A549 (cell line): ENCODE data around the gene ADGRG6.

Source experiments
- EP300 ChIP-seq, 2 experiments: fragments of >200 bp; sonication (Bioruptor Twin); formaldehyde crosslinking; IDR thresholded peaks; 2 replicates in 1 of 2; 3 replicates in 1 of 2; pipeline ENCODE4 v1.6.1; 2016 to 2017
- NFE2L2 ChIP-seq: fragments of 150-350 bp; conservative IDR thresholded peaks from 2 replicates; pipeline ENCODE4 v1.6.1; 2014; ENCODE audit warnings: low read length
- POLR2A ChIP-seq: IDR thresholded peaks from 2 replicates; pipeline ENCODE4 v1.6.1; 2012; ENCODE audit warnings: mild to moderate bottlenecking, low read length
- TF ChIP-seq, protein P1 (sequence below): fragments of 200-600 bp; sonication (generic); IDR thresholded peaks from 2 replicates; pipeline ENCODE4 v1.6.1; 2016; ENCODE audit warnings: antibody characterized with exemption, mild to moderate bottlenecking, moderate library complexity
- TF ChIP-seq, protein P2 (sequence below): fragments of >200 bp; sonication (Bioruptor Twin); formaldehyde crosslinking; IDR thresholded peaks from 3 replicates; pipeline ENCODE4 v1.5.1; 2016

DNA sequence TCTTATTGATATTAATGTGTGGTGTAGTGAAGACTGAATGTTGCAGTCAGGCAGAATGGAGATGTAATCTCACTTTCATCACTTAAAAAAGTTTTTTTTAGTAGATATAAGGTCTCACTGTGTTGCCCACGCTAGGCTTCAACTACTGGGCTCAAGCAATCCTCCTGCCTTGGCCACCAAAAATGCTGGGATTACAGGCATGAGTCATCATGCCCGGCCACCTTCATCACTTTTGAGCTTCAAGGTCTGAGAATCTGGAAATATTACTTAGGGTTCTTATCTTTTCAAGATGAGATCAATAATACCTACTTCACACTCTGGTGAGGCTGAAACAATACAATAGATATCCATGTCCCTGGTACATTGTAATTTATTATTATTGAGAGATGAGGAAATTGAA, 31.6 kb downstream of the ADGRG6 start:
- TF ChIP-seq NFE2L2 (no peak), EP300 (IDR thresholded peaks at IDR 0.05) (no peak), POLR2A (no peak)
- TF ChIP-seq, protein P1, sequence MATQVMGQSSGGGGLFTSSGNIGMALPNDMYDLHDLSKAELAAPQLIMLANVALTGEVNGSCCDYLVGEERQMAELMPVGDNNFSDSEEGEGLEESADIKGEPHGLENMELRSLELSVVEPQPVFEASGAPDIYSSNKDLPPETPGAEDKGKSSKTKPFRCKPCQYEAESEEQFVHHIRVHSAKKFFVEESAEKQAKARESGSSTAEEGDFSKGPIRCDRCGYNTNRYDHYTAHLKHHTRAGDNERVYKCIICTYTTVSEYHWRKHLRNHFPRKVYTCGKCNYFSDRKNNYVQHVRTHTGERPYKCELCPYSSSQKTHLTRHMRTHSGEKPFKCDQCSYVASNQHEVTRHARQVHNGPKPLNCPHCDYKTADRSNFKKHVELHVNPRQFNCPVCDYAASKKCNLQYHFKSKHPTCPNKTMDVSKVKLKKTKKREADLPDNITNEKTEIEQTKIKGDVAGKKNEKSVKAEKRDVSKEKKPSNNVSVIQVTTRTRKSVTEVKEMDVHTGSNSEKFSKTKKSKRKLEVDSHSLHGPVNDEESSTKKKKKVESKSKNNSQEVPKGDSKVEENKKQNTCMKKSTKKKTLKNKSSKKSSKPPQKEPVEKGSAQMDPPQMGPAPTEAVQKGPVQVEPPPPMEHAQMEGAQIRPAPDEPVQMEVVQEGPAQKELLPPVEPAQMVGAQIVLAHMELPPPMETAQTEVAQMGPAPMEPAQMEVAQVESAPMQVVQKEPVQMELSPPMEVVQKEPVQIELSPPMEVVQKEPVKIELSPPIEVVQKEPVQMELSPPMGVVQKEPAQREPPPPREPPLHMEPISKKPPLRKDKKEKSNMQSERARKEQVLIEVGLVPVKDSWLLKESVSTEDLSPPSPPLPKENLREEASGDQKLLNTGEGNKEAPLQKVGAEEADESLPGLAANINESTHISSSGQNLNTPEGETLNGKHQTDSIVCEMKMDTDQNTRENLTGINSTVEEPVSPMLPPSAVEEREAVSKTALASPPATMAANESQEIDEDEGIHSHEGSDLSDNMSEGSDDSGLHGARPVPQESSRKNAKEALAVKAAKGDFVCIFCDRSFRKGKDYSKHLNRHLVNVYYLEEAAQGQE, result no peak
- TF ChIP-seq, protein P2, sequence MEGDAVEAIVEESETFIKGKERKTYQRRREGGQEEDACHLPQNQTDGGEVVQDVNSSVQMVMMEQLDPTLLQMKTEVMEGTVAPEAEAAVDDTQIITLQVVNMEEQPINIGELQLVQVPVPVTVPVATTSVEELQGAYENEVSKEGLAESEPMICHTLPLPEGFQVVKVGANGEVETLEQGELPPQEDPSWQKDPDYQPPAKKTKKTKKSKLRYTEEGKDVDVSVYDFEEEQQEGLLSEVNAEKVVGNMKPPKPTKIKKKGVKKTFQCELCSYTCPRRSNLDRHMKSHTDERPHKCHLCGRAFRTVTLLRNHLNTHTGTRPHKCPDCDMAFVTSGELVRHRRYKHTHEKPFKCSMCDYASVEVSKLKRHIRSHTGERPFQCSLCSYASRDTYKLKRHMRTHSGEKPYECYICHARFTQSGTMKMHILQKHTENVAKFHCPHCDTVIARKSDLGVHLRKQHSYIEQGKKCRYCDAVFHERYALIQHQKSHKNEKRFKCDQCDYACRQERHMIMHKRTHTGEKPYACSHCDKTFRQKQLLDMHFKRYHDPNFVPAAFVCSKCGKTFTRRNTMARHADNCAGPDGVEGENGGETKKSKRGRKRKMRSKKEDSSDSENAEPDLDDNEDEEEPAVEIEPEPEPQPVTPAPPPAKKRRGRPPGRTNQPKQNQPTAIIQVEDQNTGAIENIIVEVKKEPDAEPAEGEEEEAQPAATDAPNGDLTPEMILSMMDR, result no peak
